ENCODE measurements around the gene ARHGEF19.
"Not testable (repeated sequence)": the region's sequence is repeated elsewhere in the genome, so short reads cannot be mapped to it uniquely, and the experiment has no call there.

The ARHGEF19 gene

DNA sequence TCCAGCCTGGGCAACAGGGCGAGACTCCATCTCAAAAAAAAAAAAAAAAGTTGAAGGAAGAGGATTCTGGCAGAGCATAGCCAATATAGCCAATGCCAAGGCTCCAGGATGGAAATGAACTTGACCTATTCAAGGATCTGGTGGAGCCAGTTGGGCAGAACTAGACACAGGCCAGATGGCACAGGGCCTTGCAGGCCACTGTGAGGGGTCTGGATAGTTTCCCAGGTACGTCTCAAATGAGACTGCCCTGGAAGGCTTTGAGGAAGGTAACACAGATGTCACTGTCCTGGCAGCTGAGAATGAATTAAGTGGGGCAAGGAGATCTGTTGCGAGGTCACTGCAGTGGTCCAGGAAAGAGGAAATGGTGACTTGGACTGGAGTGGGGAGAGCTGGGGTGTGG, 12.0 kb upstream of the ARHGEF19 start:
- no peak for ATAC-seq
- TF ChIP-seq GLIS3 (CRISPR knock-in tag; IDR thresholded peaks at IDR 0.05) (no peak), ZFP3 (CRISPR knock-in tag; IDR thresholded peaks at IDR 0.05) (no peak), ARNTL (CRISPR knock-in tag; IDR thresholded peaks at IDR 0.05; ENCODE audit: borderline replicate concordance, low read depth) (no peak), ZNF70 (CRISPR knock-in tag; IDR thresholded peaks at IDR 0.05) (no peak), ZNF565 (CRISPR knock-in tag; conservative IDR thresholded peaks at IDR 0.05; ENCODE audit: low read depth) (no peak), ZC3H10 (CRISPR knock-in tag; IDR thresholded peaks at IDR 0.05) (no peak), TOX (CRISPR knock-in tag; IDR thresholded peaks at IDR 0.05; ENCODE audit: borderline replicate concordance) (no peak), CSDC2 (CRISPR knock-in tag; IDR thresholded peaks at IDR 0.05) (no peak), ISL1 (CRISPR knock-in tag; IDR thresholded peaks at IDR 0.05) (no peak), OSR1 (CRISPR knock-in tag; IDR thresholded peaks at IDR 0.05) (no peak)
- TF ChIP-seq, protein P1, sequence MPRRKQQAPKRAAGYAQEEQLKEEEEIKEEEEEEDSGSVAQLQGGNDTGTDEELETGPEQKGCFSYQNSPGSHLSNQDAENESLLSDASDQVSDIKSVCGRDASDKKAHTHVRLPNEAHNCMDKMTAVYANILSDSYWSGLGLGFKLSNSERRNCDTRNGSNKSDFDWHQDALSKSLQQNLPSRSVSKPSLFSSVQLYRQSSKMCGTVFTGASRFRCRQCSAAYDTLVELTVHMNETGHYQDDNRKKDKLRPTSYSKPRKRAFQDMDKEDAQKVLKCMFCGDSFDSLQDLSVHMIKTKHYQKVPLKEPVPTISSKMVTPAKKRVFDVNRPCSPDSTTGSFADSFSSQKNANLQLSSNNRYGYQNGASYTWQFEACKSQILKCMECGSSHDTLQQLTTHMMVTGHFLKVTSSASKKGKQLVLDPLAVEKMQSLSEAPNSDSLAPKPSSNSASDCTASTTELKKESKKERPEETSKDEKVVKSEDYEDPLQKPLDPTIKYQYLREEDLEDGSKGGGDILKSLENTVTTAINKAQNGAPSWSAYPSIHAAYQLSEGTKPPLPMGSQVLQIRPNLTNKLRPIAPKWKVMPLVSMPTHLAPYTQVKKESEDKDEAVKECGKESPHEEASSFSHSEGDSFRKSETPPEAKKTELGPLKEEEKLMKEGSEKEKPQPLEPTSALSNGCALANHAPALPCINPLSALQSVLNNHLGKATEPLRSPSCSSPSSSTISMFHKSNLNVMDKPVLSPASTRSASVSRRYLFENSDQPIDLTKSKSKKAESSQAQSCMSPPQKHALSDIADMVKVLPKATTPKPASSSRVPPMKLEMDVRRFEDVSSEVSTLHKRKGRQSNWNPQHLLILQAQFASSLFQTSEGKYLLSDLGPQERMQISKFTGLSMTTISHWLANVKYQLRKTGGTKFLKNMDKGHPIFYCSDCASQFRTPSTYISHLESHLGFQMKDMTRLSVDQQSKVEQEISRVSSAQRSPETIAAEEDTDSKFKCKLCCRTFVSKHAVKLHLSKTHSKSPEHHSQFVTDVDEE (CRISPR knock-in tag; IDR thresholded peaks at IDR 0.05) = no peak
- TF ChIP-seq, protein P2, sequence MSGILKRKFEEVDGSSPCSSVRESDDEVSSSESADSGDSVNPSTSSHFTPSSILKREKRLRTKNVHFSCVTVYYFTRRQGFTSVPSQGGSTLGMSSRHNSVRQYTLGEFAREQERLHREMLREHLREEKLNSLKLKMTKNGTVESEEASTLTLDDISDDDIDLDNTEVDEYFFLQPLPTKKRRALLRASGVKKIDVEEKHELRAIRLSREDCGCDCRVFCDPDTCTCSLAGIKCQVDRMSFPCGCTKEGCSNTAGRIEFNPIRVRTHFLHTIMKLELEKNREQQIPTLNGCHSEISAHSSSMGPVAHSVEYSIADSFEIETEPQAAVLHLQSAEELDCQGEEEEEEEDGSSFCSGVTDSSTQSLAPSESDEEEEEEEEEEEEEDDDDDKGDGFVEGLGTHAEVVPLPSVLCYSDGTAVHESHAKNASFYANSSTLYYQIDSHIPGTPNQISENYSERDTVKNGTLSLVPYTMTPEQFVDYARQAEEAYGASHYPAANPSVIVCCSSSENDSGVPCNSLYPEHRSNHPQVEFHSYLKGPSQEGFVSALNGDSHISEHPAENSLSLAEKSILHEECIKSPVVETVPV (CRISPR knock-in tag; IDR thresholded peaks at IDR 0.05) = no peak

DNA sequence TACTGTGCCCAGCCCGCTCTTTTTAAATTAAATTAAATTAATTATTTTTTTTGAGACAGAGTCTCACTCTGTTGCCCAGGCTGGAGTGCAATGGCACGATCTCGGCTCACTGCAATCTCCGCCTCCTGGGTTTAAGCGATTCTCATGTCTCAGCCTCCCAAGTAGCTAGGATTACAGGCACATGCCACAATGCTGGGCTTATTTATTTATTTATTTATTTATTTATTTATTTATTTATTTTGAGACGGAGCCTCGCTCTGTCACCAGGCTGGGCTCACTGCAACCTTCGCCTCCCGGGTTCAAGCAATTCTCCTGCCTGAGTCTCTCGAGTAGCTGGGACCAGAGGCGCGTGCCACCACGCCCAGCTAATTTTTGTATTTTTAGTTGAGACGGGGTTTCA, 10.3 kb upstream of the ARHGEF19 start:
- not testable (repeated sequence) for ATAC-seq

DNA sequence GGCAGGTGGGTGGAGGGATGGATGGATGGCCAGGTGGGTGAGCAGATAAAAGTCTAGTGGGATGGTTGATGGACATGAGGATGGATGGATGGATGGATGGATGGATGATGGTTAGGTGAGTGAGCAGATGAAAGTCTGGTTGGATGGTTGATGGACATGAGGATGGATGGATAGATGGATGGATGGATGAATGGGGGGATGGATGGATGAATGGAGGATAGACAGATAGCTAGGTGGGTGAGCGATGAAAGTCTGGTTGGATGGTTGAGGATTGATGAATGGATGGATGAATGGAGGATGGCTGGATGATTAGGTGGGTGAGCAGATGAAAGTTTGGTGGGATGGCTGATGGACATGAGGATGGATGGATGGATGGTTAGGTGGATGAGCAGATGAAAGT, 9.0 kb upstream of the ARHGEF19 start:
- TF ChIP-seq TOX (CRISPR knock-in tag; IDR thresholded peaks at IDR 0.05; ENCODE audit: borderline replicate concordance) (no peak), RARB (CRISPR knock-in tag; IDR thresholded peaks at IDR 0.05) (no peak), ESRRG (CRISPR knock-in tag; IDR thresholded peaks at IDR 0.05) (no peak)
- ATAC-seq = no peak

DNA sequence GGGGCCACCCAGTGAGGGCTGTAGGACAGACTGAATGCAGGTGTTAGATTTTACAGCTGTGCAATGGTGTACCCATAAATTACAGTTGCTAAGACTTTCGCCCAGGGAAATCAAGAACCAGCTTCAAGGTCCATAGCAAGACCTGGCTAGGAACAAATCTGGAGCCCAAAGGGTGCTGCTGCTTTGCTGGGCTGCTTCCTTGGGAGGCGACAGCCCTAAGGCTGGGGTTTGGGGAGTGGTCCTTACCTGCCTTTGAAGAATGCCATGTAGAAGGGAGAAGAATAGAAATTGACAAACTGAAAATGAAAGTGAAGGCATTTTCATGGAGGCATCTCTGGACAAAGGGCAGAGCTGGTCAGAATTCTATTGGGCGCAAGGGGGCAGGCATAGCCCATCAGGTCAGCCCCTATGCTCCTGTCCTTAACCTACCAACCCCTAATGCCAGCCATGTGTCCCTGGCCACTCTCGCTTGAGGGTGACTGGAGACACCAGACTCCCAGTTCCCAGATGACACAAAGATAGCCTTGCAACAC, 7.6 kb upstream of the ARHGEF19 start:
- TF ChIP-seq ZNF8 (CRISPR knock-in tag; IDR thresholded peaks at IDR 0.05) (no peak), TOX (CRISPR knock-in tag; IDR thresholded peaks at IDR 0.05; ENCODE audit: borderline replicate concordance) (no peak), BACH2 (CRISPR knock-in tag; IDR thresholded peaks at IDR 0.05; ENCODE audit: borderline replicate concordance) (no peak)
- TF ChIP-seq, protein P2 (CRISPR knock-in tag; IDR thresholded peaks at IDR 0.05) = no peak
- ATAC-seq = no peak

DNA sequence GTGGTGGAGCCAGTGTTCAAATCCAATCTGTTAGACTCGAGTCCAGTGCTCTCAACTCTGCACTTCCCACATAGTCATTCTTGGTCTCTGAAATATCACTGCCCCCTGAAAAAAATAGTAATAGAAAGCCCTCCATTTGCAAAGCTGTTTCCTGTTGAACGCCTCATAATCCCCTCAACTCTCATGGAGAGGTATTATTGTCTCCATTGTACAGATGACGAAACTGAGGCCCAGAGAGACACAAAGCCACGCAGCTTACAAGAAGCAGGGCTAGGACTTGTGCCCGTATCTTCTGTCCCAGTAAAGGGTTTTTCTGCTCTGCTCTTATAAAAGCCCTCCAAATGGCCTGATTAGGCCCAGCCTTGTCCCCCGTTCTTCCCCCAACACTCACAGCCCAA, 6.2 kb upstream of the ARHGEF19 start:
- TF ChIP-seq ZNF8 (CRISPR knock-in tag; IDR thresholded peaks at IDR 0.05) (no peak), GLIS3 (CRISPR knock-in tag; IDR thresholded peaks at IDR 0.05) (no peak), ISL1 (CRISPR knock-in tag; IDR thresholded peaks at IDR 0.05) (no peak), ZNF565 (CRISPR knock-in tag; conservative IDR thresholded peaks at IDR 0.05; ENCODE audit: low read depth) (no peak)
- no peak for ATAC-seq

DNA sequence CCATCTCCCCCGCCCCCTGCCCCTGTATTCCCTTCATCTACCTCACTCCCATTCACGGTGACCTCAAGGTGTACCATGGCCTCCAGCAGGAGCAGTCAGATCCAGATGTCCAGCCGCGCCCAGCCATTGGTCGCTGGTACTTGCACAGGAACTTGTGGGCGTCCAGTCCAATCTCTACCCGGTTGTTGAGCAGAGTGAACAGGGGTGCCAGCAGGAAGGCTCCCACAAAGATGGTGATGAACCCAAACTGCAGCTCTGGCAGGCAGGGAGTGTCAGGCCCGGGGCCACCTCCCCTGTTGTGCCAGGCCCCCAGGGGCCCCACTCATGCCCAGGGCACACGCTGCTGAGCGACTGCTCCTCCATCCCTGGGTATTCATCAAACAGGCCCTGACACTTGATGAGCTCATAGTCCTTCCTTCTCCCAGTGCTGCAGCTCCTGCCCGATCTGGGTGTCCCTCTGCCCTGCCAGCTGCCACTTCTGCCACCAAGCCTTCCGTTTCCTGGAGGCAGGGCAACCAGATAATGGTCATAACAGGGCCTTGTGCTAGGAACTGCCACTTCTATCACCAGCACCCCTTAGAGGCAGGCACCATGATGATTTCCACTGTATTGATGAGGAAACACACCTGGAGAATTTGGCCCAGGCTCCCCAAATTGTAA, 5.7 kb upstream of the ARHGEF19 start:
- ATAC-seq = no peak
- TF ChIP-seq TOX (CRISPR knock-in tag; IDR thresholded peaks at IDR 0.05; ENCODE audit: borderline replicate concordance) (no peak), CSDC2 (CRISPR knock-in tag; IDR thresholded peaks at IDR 0.05) (no peak), ZNF70 (CRISPR knock-in tag; IDR thresholded peaks at IDR 0.05) (no peak), ISL1 (CRISPR knock-in tag; IDR thresholded peaks at IDR 0.05) (no peak), TCF4 (CRISPR knock-in tag; IDR thresholded peaks at IDR 0.05; ENCODE audit: borderline replicate concordance) (no peak), OSR1 (CRISPR knock-in tag; IDR thresholded peaks at IDR 0.05) (no peak)
- TF ChIP-seq, protein P3, sequence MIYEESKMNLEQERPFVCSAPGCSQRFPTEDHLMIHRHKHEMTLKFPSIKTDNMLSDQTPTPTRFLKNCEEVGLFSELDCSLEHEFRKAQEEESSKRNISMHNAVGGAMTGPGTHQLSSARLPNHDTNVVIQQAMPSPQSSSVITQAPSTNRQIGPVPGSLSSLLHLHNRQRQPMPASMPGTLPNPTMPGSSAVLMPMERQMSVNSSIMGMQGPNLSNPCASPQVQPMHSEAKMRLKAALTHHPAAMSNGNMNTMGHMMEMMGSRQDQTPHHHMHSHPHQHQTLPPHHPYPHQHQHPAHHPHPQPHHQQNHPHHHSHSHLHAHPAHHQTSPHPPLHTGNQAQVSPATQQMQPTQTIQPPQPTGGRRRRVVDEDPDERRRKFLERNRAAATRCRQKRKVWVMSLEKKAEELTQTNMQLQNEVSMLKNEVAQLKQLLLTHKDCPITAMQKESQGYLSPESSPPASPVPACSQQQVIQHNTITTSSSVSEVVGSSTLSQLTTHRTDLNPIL (CRISPR knock-in tag; IDR thresholded peaks at IDR 0.05; ENCODE audit: low read depth) = no peak
- TF ChIP-seq, protein P1 (CRISPR knock-in tag; IDR thresholded peaks at IDR 0.05) = no peak
- TF ChIP-seq, protein P4, sequence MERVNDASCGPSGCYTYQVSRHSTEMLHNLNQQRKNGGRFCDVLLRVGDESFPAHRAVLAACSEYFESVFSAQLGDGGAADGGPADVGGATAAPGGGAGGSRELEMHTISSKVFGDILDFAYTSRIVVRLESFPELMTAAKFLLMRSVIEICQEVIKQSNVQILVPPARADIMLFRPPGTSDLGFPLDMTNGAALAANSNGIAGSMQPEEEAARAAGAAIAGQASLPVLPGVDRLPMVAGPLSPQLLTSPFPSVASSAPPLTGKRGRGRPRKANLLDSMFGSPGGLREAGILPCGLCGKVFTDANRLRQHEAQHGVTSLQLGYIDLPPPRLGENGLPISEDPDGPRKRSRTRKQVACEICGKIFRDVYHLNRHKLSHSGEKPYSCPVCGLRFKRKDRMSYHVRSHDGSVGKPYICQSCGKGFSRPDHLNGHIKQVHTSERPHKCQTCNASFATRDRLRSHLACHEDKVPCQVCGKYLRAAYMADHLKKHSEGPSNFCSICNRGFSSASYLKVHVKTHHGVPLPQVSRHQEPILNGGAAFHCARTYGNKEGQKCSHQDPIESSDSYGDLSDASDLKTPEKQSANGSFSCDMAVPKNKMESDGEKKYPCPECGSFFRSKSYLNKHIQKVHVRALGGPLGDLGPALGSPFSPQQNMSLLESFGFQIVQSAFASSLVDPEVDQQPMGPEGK (CRISPR knock-in tag; IDR thresholded peaks at IDR 0.05; ENCODE audit: borderline replicate concordance) = no peak
